HEK293 (cell line): ENCODE measurements around the gene ZCCHC17.

Experiments
- TRIM28 ChIP-seq: IDR thresholded peaks from 2 replicates; pipeline ENCODE4 v1.6.1; 2011; ENCODE audit warnings: low read length, control low read depth, borderline replicate concordance
- ZNF302 ChIP-seq: fragments of 450-650 bp; formaldehyde crosslinking; IDR thresholded peaks from 2 replicates; pipeline ENCODE4 v1.5.1; 2016; ENCODE audit warnings: missing biosample characterization, missing genetic modification characterization, low read depth
- ZNF654 ChIP-seq: fragments of 450-650 bp; formaldehyde crosslinking; IDR thresholded peaks from 2 replicates; pipeline ENCODE4 v1.5.1; 2016; ENCODE audit warnings: low read depth, missing biosample characterization, missing genetic modification characterization

DNA sequence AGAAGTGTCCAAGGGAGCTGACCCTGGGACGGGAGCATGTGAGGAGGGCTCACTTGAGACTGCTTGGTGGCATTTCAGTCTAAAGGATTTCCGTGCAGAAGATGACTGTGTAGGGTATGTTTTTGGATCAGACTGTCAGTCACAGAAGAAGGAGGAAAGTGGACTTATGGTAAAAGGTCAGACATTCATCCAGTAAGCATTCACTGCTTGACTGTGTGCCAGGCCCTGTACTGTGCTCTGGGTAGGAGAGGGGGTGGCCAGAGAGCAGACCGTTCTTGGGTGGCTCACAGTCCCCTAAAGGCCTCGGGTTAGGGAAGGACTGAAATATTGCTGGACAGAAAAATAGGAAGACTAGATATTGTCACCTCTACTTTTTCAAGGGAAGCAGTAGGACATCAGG is 114.0 kb downstream of the ZCCHC17 start:
- no peak for TF ChIP-seq TRIM28
- TF ChIP-seq ZNF302 (tag by site-specific recombination), result no peak
- no peak for TF ChIP-seq ZNF654 (tag by site-specific recombination)
